B cell (primary cell): ENCODE measurements around the gene LRRC47. TPM values are rescaled to one million over a fixed set of nuclear protein-coding genes. Genes with fewer than 3 reads are reported as not detected.

Source experiments
- ATAC-seq: fragments of 200-7000 bp; cut with Tn5 transposase; one replicate; pipeline ENCODE4 v1.10.0; 2021; ENCODE audit warnings: low read depth, mild to moderate bottlenecking, moderate number of reproducible peaks, moderate library complexity
- CTCF ChIA-PET: fragments of 350-600 bp; sonication (Branson Sonifier 250); formaldehyde crosslinking; loops from one replicate; lab custom pipeline; 2021; ENCODE audit warnings: antibody characterized with exemption, inconsistent platforms; lab: Charles Lee
- POLR2A ChIA-PET: fragments of 350-600 bp; sonication (Branson Sonifier 250); formaldehyde crosslinking; loops from one replicate; lab custom pipeline; 2021; ENCODE audit warnings: antibody characterized with exemption; lab: Charles Lee
- DNase-seq: peaks from one replicate; pipeline ENCODE4 v3.0.0; 2013
- H2AFZ ChIP-seq: 2 replicates; pipeline ENCODE4 v1.6.1; 2012; ENCODE audit warnings: mild to moderate bottlenecking, low read depth, low read length; ENCODE audit not compliant: insufficient read depth, poor library complexity, severe bottlenecking
- H3K27ac ChIP-seq, 2 donors: 1 replicate in 1 of 2; 2 replicates in 1 of 2; pipeline ENCODE4 v1.5.1; 2012 to 2013; ENCODE audit warnings: low read length in 2 of 2, mild to moderate bottlenecking in 2 of 2, moderate library complexity in 1 of 2
- H3K27me3 ChIP-seq, 4 experiments: fragments of 200-600 bp in 1 of 4; sonication (generic) in 1 of 4; replicated peaks in 1 of 4; 1 replicate in 2 of 4; 2 replicates in 2 of 4; pipeline versions ENCODE4 v1.6.1 to v1.7.0; 2013 to 2016; ENCODE audit warnings: low read length in 3 of 4, mild to moderate bottlenecking in 2 of 4, mixed read lengths in 1 of 4, moderate library complexity in 1 of 4; ENCODE audit not compliant: insufficient read depth in 4 of 4, control insufficient read depth in 3 of 4; ENCODE audit errors: control extremely low read depth in 1 of 4
- H3K36me3 ChIP-seq, 2 experiments: replicated peaks in 1 of 2; 1 replicate in 1 of 2; 2 replicates in 1 of 2; pipeline versions ENCODE4 v1.6.1 to v1.7.1; 2013; ENCODE audit warnings: low read length in 1 of 2; ENCODE audit not compliant: insufficient read depth in 2 of 2, control insufficient read depth in 1 of 2; ENCODE audit errors: control extremely low read depth in 1 of 2, extremely low read depth in 1 of 2
- H3K4me1 ChIP-seq, 2 donors: fragments of 200-600 bp in 1 of 2; sonication (generic) in 1 of 2; 1 replicate in 1 of 2; 2 replicates in 1 of 2; pipeline versions ENCODE4 v1.5.1 to v1.6.1; 2013 to 2017; ENCODE audit warnings: low read length in 2 of 2; ENCODE audit not compliant: control insufficient read depth in 2 of 2, insufficient read depth in 2 of 2
- H3K4me2 ChIP-seq: replicated peaks from 2 replicates; pipeline ENCODE3; 2012; ENCODE audit warnings: mild to moderate bottlenecking, low read depth, low read length; ENCODE audit not compliant: poor library complexity, severe bottlenecking
- H3K4me3 ChIP-seq, 5 experiments: fragments of 200-600 bp in 1 of 5; sonication (generic) in 1 of 5; 1 replicate in 3 of 5; 2 replicates in 2 of 5; pipeline versions ENCODE4 v1.5.1 to v1.7.0; 2011 to 2016; ENCODE audit warnings: low read length in 4 of 5, mild to moderate bottlenecking in 4 of 5, low read depth in 2 of 5, control low read depth in 1 of 5, moderate library complexity in 1 of 5; ENCODE audit not compliant: insufficient read depth in 1 of 5; ENCODE audit errors: control extremely low read depth in 1 of 5, extremely low read depth in 1 of 5
- H3K79me2 ChIP-seq: fragments of 200-600 bp; sonication (generic); one replicate; pipeline ENCODE4 v1.6.0; 2016; ENCODE audit warnings: low read length; ENCODE audit not compliant: control insufficient read depth, insufficient read depth
- H3K9ac ChIP-seq: fragments of 200-600 bp; sonication (generic); 2 replicates; pipeline ENCODE4 v1.6.1; 2017; ENCODE audit warnings: mild to moderate bottlenecking, low read length, moderate library complexity
- H3K9me3 ChIP-seq, 3 donors: one replicate each; pipeline versions ENCODE4 v1.6.1 to v1.7.1; 2013; ENCODE audit warnings: low read length in 2 of 3; ENCODE audit not compliant: control insufficient read depth in 2 of 3, insufficient read depth in 1 of 3; ENCODE audit errors: control extremely low read depth in 1 of 3
- H4K20me1 ChIP-seq: 2 replicates; pipeline ENCODE4 v1.6.0; 2012; ENCODE audit warnings: mild to moderate bottlenecking, low read length; ENCODE audit not compliant: insufficient read depth, control insufficient read depth, poor library complexity, severe bottlenecking
- H3K27ac Mint-ChIP-seq: one replicate; pipeline ENCODE4 v1.8.0; 2021; ENCODE audit warnings: mixed read lengths
- H3K27me3 Mint-ChIP-seq: one replicate; pipeline ENCODE4 v1.8.0; 2021; ENCODE audit warnings: mixed read lengths
- H3K4me1 Mint-ChIP-seq: one replicate; pipeline ENCODE4 v1.8.0; 2021; ENCODE audit warnings: mixed read lengths
- H3K4me3 Mint-ChIP-seq: one replicate; pipeline ENCODE4 v1.8.0; 2021; ENCODE audit warnings: mixed read lengths
- H3K9me3 Mint-ChIP-seq: one replicate; pipeline ENCODE4 v1.8.0; 2022; ENCODE audit warnings: mixed read lengths; ENCODE audit not compliant: insufficient read depth
- EZH2 ChIP-seq: IDR thresholded peaks from 2 replicates; pipeline ENCODE4 v1.6.1; 2012; ENCODE audit warnings: borderline replicate concordance, low read depth, mild to moderate bottlenecking, moderate library complexity, low read length; ENCODE audit not compliant: insufficient read depth, poor library complexity, severe bottlenecking
- WGBS: methylation state at CpG from one replicate; pipeline ENCODE4 v1.1.5; 2013; ENCODE audit warnings: missing lambda C conversion rate; ENCODE audit not compliant: insufficient coverage; 5-methylcytosine and 5-hydroxymethylcytosine counted together
- intact Hi-C: fragments of 100-400 bp; cut with micrococcal nuclease; formaldehyde crosslinking; loops from one replicate; pipeline ENCODE4 v1.10.0; 2022
- polyA plus RNA-seq: library from polyadenylated mRNA; depleted of rRNA; stranded (reverse); fragments of >200 nt; gene quantifications from 2 replicates; pipeline ENCODE4 v1.2.3, GENCODE V29; 2012
- total RNA-seq, 2 donors: library from RNA; stranded (reverse); fragments of 120-200 nt in 1 of 2; gene quantifications; 1 replicate in 1 of 2; 2 replicates in 1 of 2; pipeline versions ENCODE4 v1.2.3 to v1.2.4, GENCODE V29; 2013 to 2022
- TF ChIP-seq, protein P1 (sequence below): fragments of 200-600 bp; IDR thresholded peaks from one replicate; pipeline ENCODE4 v1.8.0; 2022; ENCODE audit warnings: antibody characterized with exemption, mild to moderate bottlenecking

LRRC47 gene
- total and polyA plus RNA-seq, 2 donors (not counting 1 experiment from before 2014, with no cell fraction given), result 16.7 to 48.2 TPM

DNA sequence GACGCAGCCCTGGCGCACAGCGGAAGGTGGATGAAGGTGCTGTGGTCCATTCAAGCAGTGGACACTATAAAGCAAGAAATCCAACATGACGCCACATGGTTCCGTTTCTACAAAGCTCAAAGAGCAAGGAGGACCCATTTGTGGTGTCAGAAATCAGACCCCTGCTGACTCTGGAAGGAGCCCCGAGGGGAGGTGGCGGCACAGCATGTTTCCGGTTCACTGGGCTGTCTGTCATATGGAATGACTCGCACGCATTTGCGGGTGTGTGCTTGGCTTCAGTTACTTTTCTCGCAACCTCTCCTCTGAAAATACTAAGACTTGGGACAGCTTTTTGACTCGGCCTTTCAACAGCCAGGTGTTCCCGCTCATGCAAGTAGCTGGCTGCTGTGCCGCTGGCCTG is 29.1 kb upstream of the LRRC47 start:
- Histone ChIP-seq H3K27me3 (no peaks in the 10 kb centered on the region), H2AFZ (no peak overlapping the region), H3K9ac (no peak overlapping the region), H3K4me2 (no peak overlapping the region), H3K4me1 (no peaks in the 10 kb centered on the region), H3K79me2 (no peaks in the 10 kb centered on the region), H3K4me3 (no peak overlapping the region), H3K27ac (no peak overlapping the region), H4K20me1 (no peaks in the 10 kb centered on the region), H3K9me3 (no peaks in the 10 kb centered on the region), H3K36me3 (peaks cover 0 to 65% of the 10 kb centered on the region in 2 experiments)
- Mint-ChIP-seq H3K27ac (no peak overlapping the region), H3K9me3 (no peaks in the 10 kb centered on the region), H3K4me3 (no peak overlapping the region), H3K27me3 (no peaks in the 10 kb centered on the region), H3K4me1 (no peaks in the 10 kb centered on the region)
- ATAC-seq (no peak), DNase-seq (no peak)
- WGBS, result 96% methylated on average over 13 of the region's 15 CpGs
- POLR2A ChIA-PET, result no interaction called here
- intact Hi-C loops, result no loop called here
- CTCF ChIA-PET, result no interaction called here
- TF ChIP-seq EZH2, result no peak
- TF ChIP-seq, protein P1, sequence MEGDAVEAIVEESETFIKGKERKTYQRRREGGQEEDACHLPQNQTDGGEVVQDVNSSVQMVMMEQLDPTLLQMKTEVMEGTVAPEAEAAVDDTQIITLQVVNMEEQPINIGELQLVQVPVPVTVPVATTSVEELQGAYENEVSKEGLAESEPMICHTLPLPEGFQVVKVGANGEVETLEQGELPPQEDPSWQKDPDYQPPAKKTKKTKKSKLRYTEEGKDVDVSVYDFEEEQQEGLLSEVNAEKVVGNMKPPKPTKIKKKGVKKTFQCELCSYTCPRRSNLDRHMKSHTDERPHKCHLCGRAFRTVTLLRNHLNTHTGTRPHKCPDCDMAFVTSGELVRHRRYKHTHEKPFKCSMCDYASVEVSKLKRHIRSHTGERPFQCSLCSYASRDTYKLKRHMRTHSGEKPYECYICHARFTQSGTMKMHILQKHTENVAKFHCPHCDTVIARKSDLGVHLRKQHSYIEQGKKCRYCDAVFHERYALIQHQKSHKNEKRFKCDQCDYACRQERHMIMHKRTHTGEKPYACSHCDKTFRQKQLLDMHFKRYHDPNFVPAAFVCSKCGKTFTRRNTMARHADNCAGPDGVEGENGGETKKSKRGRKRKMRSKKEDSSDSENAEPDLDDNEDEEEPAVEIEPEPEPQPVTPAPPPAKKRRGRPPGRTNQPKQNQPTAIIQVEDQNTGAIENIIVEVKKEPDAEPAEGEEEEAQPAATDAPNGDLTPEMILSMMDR, result no peak

DNA sequence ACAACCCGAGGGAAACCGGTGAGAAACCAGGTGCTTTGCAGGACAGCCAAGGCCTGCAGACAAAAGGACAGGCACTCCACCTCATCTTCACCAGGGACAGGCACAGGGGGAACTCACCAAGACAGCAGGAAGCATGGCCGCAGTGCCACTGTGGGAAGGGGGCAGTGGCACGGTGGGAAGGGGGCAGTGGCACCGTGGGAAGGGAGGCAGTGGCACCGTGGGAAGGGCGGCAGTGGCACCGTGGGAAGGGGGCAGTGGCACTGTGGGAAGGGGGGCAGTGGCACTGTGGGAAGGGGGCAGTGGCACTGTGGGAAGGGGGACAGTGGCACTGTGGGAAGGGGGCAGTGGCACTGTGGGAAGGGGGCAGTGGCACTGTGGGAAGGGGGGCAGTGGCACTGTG is 28.4 kb upstream of the LRRC47 start:
- Mint-ChIP-seq H3K4me3 (no peak overlapping the region), H3K27ac (no peak overlapping the region), H3K4me1 (no peaks in the 10 kb centered on the region), H3K27me3 (no peaks in the 10 kb centered on the region), H3K9me3 (no peaks in the 10 kb centered on the region)
- Histone ChIP-seq H3K4me2 (no peak overlapping the region), H3K27me3 (no peaks in the 10 kb centered on the region), H3K79me2 (no peaks in the 10 kb centered on the region), H3K4me1 (no peaks in the 10 kb centered on the region), H3K9me3 (no peaks in the 10 kb centered on the region), H3K36me3 (peaks cover 2 to 65% of the 10 kb centered on the region in 2 experiments), H3K27ac (no peak overlapping the region), H2AFZ (no peak overlapping the region), H4K20me1 (no peaks in the 10 kb centered on the region), H3K4me3 (no peak overlapping the region), H3K9ac (no peak overlapping the region)
- intact Hi-C loops, result no loop called here
- ATAC-seq, result no peak
- no peak for DNase-seq
- ChIA-PET POLR2A (no interaction called here), CTCF (no interaction called here)
- 93% methylated on average over 3 of the region's 8 CpGs for WGBS
- no peak for TF ChIP-seq EZH2
- TF ChIP-seq, protein P1, result no peak
